Endometrial microvascular endothelial cells (primary cell): ENCODE results near the gene PTPRN2. TPM values are rescaled to one million over a fixed set of nuclear protein-coding genes. Genes with fewer than 3 reads are reported as not detected.
"Not testable (repeated sequence)": the region's sequence is repeated elsewhere in the genome, so short reads cannot be mapped to it uniquely, and the experiment has no call there.

ENCODE experiments used
- in situ Hi-C: cut with HindIII; loops from 2 replicates; pipeline ENCODE4 v1.10.0; 2017; ENCODE audit warnings: low sequenced_read_pairs, low pct_unique_long_range_greater_than_20kb; ENCODE audit errors: inconsistent ontology term
- total RNA-seq: library from RNA; depleted of rRNA; stranded (reverse); fragments of >200 nt; gene quantifications from one replicate; pipeline ENCODE4 v1.2.3, GENCODE V29; 2015; ENCODE audit errors: inconsistent ontology term

The PTPRN2 gene
- total RNA-seq, 1 donor from 2014 or later, result 13.3 TPM

DNA sequence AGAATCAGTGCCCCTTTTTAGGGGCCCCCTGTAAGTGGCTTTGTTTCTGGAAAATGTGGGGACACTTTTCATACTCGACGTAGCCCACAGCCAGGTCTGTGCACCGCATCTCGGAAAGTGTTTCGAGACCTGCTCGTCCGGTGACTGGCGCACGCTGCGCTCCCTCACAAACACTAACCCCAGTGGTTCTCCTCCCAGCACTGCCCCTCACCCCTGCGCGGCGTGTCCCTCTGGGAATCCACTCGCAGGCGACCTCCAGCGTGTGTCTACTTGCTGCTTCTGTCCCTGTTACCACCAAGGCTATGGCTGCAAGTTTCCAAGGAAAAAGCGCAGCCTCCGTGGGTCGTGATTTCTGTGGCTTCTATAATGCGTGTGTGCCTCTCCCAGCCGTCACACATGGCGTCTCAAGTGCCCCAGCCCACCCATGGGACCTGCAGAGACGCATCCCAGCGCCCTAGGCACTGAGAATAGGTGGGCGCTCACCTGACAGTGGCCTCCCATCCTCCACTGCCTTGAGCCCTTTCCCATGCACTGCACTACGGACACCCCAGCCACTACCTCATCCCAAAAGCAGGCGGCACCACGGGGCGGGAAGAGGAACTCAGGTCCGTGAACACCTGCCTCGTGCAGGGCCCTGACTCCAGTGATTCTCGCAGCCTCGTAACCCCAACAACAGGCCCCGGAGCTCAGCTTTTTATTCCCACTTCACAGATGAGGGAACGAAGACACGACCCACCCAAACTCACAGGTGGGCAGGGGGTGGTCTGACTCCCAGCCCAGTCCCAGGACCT is 49.3 kb downstream of the PTPRN2 start:
- in situ Hi-C loops, result no loop called here

GRCh38 chr7:158537516-158537882 is 50.1 kb downstream of the PTPRN2 start:
- in situ Hi-C loops, result no loop called here

DNA sequence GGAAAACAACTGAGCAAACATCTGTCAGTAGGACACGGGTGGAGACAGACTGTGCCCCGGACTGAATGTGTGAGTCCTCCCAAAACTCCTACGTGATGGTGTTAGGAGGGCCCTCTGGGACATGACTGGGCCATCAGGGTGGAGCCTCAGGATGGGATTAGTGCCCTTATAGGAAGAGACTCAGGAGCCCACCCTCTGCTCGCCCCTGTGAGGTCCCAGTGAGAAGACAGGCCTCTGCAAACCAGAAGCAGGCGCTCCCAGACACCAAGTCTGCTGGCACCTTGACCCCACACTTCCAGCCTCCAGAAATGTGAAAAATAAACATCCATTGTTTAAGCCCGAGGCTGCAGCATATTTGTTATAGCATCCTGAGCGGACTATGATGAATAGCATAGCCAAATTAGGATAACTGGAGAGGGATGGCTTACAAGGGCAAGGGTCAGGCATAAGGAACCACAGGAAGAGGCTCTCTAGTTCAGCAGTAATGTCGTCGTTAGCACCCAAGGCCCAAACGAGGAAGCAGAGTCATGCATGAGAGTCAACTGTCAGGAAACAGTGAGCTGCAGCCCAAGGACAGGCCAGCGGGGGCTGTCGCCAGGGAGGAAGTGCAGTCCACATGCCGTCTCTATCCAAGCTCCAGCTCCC is 50.6 kb downstream of the PTPRN2 start:
- in situ Hi-C loops, result no loop called here

- in situ Hi-C loops, result no loop called here
Measured at GRCh38 chr7:158535079-158535478, 52.5 kb downstream of the PTPRN2 start.

DNA sequence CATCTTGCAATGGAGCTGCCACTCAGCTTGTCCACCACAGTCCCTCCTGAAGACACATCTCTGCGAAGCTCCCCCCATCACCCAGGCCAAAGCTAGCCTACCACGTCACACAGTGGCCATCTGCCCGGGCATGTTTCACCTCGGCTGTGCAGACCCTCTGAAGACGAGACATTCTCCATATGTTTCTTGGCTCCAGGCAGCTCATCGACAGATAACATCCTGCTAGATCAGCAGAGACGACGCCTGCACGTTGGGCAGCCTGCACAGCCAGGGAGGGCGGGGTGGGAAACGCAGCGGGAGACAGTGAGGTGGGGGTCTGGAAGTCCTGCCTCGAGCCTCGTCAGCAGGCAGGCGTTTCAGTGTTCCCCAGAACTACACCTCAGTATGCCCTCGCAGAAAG is 53.0 kb downstream of the PTPRN2 start:
- in situ Hi-C loops, result no loop called here

GRCh38 chr7:158534134-158534515 is 53.5 kb downstream of the PTPRN2 start:
- in situ Hi-C loops, result not testable (repeated sequence)

- in situ Hi-C loops, result no loop called here
Measured at GRCh38 chr7:158533386-158534133, 54.1 kb downstream of the PTPRN2 start.

DNA sequence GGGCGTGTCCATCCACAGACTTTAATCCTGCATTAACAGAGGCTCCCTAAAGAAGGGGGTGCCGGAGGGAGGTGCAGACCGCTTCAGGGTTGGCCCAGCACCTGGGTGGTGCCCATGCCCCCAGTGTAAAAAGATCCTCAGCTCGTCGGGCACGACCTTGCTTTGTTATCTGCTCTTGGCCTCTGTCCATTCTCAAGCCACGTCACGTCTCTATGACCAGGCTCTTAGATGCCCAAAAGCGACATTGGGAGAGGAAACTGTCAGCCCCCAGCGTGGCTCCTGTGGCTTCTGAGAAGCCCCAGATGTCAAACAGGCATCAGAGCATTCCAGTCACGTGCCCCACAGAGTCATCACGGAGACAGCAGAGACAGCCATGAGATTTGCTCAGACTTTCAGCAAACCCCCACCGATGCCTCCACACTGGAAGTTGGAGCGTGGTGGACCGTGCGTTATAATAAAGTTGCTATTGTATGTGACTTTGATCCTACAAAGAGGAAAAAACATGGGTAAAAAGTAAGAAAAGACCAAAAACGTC is 55.5 kb downstream of the PTPRN2 start:
- in situ Hi-C loops, result no loop called here

GRCh38 chr7:158531661-158532060 is 56.0 kb downstream of the PTPRN2 start:
- in situ Hi-C loops, result no loop called here

DNA sequence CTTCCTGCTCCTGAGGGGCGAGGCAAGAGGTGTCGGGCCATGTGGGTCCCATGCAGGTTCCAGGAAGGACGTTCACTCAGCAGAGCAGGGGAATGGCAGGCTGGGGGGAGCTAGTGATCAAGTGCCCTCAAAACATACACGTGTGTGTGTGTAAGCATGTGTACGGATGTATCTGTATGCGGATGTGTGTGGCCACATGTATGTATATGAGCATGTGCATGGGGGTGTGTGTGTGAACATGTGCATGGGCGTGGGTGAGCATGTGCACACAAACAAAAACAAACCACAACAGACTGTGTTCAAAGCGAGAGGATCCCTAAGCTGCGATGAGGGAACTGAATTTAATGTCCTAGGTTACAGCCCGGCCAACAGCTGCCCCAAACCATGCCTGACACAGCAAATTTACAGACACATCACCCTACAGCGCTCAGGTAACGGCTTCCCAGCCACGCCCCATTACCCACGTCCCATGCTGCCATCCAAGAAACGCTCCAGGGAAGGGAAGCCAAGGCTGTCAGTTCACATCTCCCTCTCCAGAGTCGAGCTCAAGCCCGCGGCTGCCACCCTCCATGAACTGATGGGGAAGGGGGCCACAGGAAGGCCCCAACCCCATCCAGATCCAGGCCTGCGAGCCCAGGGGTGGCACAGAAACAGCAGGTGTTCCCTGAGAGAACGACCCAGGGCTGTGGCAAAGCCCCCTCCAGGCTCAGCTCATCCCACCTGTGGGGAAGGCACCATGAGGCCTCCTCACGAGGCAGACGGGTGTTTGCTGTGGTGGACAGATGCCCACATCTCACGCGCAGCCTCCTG is 56.6 kb downstream of the PTPRN2 start:
- in situ Hi-C loops, result no loop called here

GRCh38 chr7:158529181-158530096 is 58.2 kb downstream of the PTPRN2 start:
- in situ Hi-C loops, result no loop called here

DNA sequence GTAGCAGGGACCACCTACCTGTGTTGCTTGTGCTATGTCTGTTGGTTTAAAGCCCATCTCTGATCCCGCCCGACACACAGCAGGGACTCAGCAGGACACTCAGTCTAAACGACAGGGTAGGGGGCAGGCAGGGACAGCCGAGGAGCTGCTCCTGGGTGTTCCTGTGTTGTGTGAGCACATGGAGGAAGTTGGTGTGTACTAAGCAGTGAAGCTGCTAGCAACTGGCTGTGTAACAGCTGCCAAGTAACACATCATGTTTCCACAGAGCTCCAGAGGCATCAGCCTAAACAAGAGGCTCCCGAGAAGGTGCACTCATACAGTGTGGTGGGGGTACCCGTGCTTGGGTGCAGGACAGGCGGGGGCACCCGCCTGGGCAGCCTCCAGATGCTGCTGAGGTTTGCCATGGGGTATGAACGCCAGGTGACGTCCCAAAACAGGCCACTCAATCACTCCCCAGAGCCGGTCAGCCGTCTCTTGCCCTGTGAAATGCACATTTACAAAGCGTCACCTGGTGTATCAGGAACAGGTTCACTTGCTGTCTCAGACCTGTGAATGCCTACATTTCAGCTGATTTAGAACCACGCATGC is 59.6 kb downstream of the PTPRN2 start:
- in situ Hi-C loops, result no loop called here

GRCh38 chr7:158527495-158527894 is 60.1 kb downstream of the PTPRN2 start:
- in situ Hi-C loops, result no loop called here

- in situ Hi-C loops, result no loop called here
Measured at GRCh38 chr7:158527038-158527437, 60.6 kb downstream of the PTPRN2 start.

DNA sequence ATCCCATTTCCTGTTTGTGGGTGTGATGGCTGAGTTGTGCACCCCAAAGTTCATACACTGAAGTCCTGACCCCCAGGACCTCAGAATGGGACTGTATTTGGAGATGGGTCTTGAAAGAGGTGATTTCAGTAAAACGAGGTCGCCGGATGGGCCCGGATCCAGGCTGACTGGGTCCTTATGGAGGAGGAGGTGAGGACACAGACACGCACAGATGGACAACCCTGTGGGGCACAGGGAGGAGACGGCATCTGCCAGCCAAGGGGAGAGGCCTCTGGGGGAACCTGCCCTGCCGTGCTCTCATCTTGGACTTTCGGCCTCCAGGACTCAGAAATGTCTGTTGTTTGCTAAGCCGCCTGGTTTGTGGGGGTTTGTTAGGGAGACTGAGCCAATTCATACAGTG is 61.1 kb downstream of the PTPRN2 start:
- in situ Hi-C loops, result no loop called here

DNA sequence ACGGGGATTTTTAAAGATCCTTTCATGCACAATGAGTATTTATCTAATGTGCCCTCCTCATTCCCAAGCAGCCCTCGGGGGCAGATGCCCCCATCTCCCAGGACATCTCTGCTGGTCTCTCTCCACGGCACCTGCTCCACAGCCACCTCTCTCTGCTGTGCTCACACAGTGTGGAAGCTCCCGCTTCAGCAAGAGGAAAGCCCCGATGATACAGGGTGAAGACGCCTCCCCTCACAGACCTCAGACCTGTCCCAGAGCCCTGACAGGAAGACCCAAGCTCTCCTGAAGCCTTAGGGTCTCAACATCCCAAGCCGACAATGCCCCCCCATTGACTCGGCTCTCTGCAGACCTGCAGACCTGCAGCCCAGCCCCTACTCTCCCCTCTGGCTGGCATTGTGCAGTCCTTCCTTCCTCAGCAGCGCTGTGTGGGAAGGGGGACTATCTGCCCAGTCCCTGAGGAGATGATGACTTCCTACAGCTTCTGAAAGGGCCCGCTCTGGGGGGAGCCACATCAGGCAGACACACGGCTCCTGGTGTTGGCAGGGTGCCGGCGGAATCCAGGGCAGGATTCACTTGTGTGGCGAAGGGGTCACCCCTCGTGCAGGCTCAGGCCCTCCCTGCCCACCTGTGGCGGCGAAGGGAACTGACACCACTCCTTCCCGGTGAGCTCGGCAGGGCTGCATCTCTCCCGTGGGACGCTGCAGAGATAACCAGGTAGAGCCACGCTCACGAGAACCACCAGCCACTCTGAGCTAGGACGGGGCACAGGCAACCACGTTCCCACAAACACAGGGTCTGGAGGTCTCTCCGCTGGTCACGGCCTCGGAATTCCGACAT is 61.8 kb downstream of the PTPRN2 start:
- in situ Hi-C loops, result no loop called here
